ENCODE measurements around the gene CDC42EP2. TPM values are rescaled to one million over a fixed set of nuclear protein-coding genes. Genes with fewer than 3 reads are reported as not detected.

Gene CDC42EP2
- total RNA-seq, 1 experiment from 2014 or later = 11.9 TPM

DNA sequence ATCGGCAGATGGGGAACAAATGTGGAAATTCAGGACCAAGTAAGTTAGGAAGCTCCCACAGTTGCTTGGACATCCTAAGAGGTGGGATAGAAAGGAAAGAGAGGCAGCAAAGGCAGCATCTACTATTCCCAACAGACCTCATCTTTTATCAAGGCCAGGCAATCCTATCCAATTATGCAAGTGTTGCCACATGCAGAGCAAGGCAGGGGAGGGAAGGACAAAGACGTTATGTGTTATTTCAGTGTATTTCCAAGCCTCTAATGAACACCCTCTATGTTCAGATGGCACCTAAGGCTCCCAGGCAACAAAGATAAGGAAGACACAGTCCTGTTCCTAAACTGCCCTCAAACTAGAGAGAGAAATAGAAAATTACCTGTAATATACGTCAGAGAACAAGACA, 49.1 kb downstream of the CDC42EP2 start:
- DNase-seq = no peak
- Histone ChIP-seq H3K27me3 (ENCODE audit: insufficient read depth, low read length) (no peaks in the 10 kb centered on the region; the same call in 1 of the 2 replicates), H4K20me1 (ENCODE audit: control insufficient read depth, insufficient read depth, insufficient read length) (no peaks in the 10 kb centered on the region), H3K56ac (ENCODE audit: insufficient read length, low read depth, low read length) (no peak overlapping the region), H3K79me1 (ENCODE audit: insufficient read depth, low read depth, low read length, poor library complexity, severe bottlenecking) (no peaks in the 10 kb centered on the region), H3K4ac (ENCODE audit: low read depth, low read length) (no peak overlapping the region), H4K8ac (replicated peaks; ENCODE audit: insufficient read length, low read depth, low read length) (no peak overlapping the region), H2BK5ac (ENCODE audit: insufficient read length, low read length) (no peak overlapping the region), H4K5ac (ENCODE audit: insufficient read length, low read depth, low read length) (no peak overlapping the region), H3K18ac (ENCODE audit: insufficient read length, low read depth, low read length) (no peak overlapping the region), H2AK5ac (ENCODE audit: insufficient read length, low read length) (no peak overlapping the region), H3K27ac (ENCODE audit: insufficient read length, low read depth, low read length) (no peak overlapping the region), H3K4me2 (ENCODE audit: insufficient read depth, insufficient read length, low read length) (no peak overlapping the region), H3K79me2 (ENCODE audit: insufficient read depth, low read length) (no peaks in the 10 kb centered on the region), H3K23me2 (ENCODE audit: insufficient read length, low read depth, low read length, poor library complexity, severe bottlenecking) (no peaks in the 10 kb centered on the region), H3K9ac (ENCODE audit: extremely low read depth, insufficient read length, low read length) (no peak overlapping the region), H2BK20ac (ENCODE audit: low read depth, low read length, poor library complexity, severe bottlenecking) (no peak overlapping the region), H4K91ac (ENCODE audit: insufficient read length, low read depth, low read length) (no peak overlapping the region), H3K4me1 (ENCODE audit: insufficient read depth, low read length) (no peaks in the 10 kb centered on the region), H3K23ac (ENCODE audit: insufficient read length, low read depth, low read length) (no peak overlapping the region), H2AFZ (ENCODE audit: low read length) (no peak overlapping the region), H2BK15ac (ENCODE audit: low read depth, low read length) (no peak overlapping the region), H2BK12ac (ENCODE audit: insufficient read length, low read depth, low read length) (no peak overlapping the region), H3T11ph (ENCODE audit: low read length) (no peak overlapping the region), H3K9me3 (ENCODE audit: control insufficient read depth, low read depth, low read length) (no peaks in the 10 kb centered on the region), H2BK120ac (ENCODE audit: low read depth, low read length, poor library complexity, severe bottlenecking) (no peak overlapping the region), H3K14ac (ENCODE audit: insufficient read depth, low read length) (no peak overlapping the region)
- no peaks in the 10 kb centered on the region for H3K9me3 Mint-ChIP-seq
- H3K4me1 Mint-ChIP-seq = peaks cover 7% of the 10 kb centered on the region in 2 experiments
- peaks cover 1% of the 10 kb centered on the region for H3K27me3 Mint-ChIP-seq (ENCODE audit: low read depth)
- no peak overlapping the region for H3K27ac Mint-ChIP-seq
- no peaks in the 10 kb centered on the region for H3K36me3 Mint-ChIP-seq (ENCODE audit: insufficient read depth in 1 of 3, low read depth in 3 of 3)
- WGBS (ENCODE audit: extremely low coverage, insufficient read length, low lambda C conversion rate) = no CpG with 5 or more reads among the region's 3 CpGs
- TF ChIP-seq, protein P1, sequence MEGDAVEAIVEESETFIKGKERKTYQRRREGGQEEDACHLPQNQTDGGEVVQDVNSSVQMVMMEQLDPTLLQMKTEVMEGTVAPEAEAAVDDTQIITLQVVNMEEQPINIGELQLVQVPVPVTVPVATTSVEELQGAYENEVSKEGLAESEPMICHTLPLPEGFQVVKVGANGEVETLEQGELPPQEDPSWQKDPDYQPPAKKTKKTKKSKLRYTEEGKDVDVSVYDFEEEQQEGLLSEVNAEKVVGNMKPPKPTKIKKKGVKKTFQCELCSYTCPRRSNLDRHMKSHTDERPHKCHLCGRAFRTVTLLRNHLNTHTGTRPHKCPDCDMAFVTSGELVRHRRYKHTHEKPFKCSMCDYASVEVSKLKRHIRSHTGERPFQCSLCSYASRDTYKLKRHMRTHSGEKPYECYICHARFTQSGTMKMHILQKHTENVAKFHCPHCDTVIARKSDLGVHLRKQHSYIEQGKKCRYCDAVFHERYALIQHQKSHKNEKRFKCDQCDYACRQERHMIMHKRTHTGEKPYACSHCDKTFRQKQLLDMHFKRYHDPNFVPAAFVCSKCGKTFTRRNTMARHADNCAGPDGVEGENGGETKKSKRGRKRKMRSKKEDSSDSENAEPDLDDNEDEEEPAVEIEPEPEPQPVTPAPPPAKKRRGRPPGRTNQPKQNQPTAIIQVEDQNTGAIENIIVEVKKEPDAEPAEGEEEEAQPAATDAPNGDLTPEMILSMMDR (conservative IDR thresholded peaks at IDR 0.05) = no peak
- no peak overlapping the region for H3K4me3 Mint-ChIP-seq

Data from H9 (cell line).